Esophagus mucosa (tissue), 1 donor: ENCODE measurements around the gene AP1M1. TPM values are rescaled to one million over a fixed set of nuclear protein-coding genes. Genes with fewer than 3 reads are reported as not detected.

ENCODE experiments used
- ATAC-seq: fragments of 200-7000 bp; cut with Tn5 transposase; one replicate; pipeline ENCODE4 v1.9.1; 2020
- total RNA-seq: library from RNA; stranded (reverse); gene quantifications from one replicate; pipeline ENCODE4 v1.2.4, GENCODE V29; 2023
- donor health status: DM: yes; HTN: yes; CAD: no.

Gene AP1M1
- total RNA-seq, 1 donor from 2014 or later: 37.7 TPM

- peak; percentile 18 for ATAC-seq
Measured at GRCh38 chr19:16185768-16186123, 12.0 kb upstream of the AP1M1 start.

- no peak for ATAC-seq
Measured at GRCh38 chr19:16188521-16188920, 9.2 kb upstream of the AP1M1 start.

GRCh38 chr19:16190198-16190597 lies 7.5 kb upstream of the AP1M1 start:
- ATAC-seq: no peak

GRCh38 chr19:16190736-16191135 lies 7.0 kb upstream of the AP1M1 start:
- no peak for ATAC-seq

- no peak for ATAC-seq
Measured at GRCh38 chr19:16191216-16191908, 6.3 kb upstream of the AP1M1 start.

GRCh38 chr19:16193466-16193865 lies 4.2 kb upstream of the AP1M1 start:
- ATAC-seq: no peak

- ATAC-seq: peak; percentile 1
Measured at GRCh38 chr19:16197188-16197621, 506 bp upstream of the AP1M1 start.

- peak; percentile 1 for ATAC-seq
Measured at GRCh38 chr19:16198370-16198651, 600 bp downstream of the AP1M1 start.

GRCh38 chr19:16199275-16199932 lies 1.7 kb downstream of the AP1M1 start:
- ATAC-seq: no peak

GRCh38 chr19:16200038-16201010 lies 2.6 kb downstream of the AP1M1 start:
- no peak for ATAC-seq

- no peak for ATAC-seq
Measured at GRCh38 chr19:16201011-16201391, 3.3 kb downstream of the AP1M1 start.

GRCh38 chr19:16202320-16203255 lies 4.9 kb downstream of the AP1M1 start:
- ATAC-seq: no peak

GRCh38 chr19:16203256-16204004 lies 5.7 kb downstream of the AP1M1 start:
- ATAC-seq: no peak

- ATAC-seq: no peak
Measured at GRCh38 chr19:16204005-16204294, 6.2 kb downstream of the AP1M1 start.

GRCh38 chr19:16205205-16206045 lies 7.7 kb downstream of the AP1M1 start:
- no peak for ATAC-seq

GRCh38 chr19:16206046-16206605 lies 8.4 kb downstream of the AP1M1 start:
- ATAC-seq: no peak

- no peak for ATAC-seq
Measured at GRCh38 chr19:16206637-16207036, 8.9 kb downstream of the AP1M1 start.

- ATAC-seq: no peak
Measured at GRCh38 chr19:16207063-16207462, 9.4 kb downstream of the AP1M1 start.

GRCh38 chr19:16207490-16208025 lies 9.8 kb downstream of the AP1M1 start:
- ATAC-seq: no peak

GRCh38 chr19:16208064-16208759 lies 10.5 kb downstream of the AP1M1 start:
- no peak for ATAC-seq
